CD4-positive, alpha-beta T cell treated with Interferon gamma for 1 hour (primary cell): ENCODE results near the gene GRK6.

Source experiments
- DNase-seq: peaks from one replicate; pipeline ENCODE4 v3.0.0-alpha.2; 2020

GRK6 gene

GRCh38 chr5:177427211-177427822, 841 bp downstream of the GRK6 start:
- no peak for DNase-seq

GRCh38 chr5:177427919-177428573, 1.6 kb downstream of the GRK6 start:
- peak; percentile 32 for DNase-seq

DNA sequence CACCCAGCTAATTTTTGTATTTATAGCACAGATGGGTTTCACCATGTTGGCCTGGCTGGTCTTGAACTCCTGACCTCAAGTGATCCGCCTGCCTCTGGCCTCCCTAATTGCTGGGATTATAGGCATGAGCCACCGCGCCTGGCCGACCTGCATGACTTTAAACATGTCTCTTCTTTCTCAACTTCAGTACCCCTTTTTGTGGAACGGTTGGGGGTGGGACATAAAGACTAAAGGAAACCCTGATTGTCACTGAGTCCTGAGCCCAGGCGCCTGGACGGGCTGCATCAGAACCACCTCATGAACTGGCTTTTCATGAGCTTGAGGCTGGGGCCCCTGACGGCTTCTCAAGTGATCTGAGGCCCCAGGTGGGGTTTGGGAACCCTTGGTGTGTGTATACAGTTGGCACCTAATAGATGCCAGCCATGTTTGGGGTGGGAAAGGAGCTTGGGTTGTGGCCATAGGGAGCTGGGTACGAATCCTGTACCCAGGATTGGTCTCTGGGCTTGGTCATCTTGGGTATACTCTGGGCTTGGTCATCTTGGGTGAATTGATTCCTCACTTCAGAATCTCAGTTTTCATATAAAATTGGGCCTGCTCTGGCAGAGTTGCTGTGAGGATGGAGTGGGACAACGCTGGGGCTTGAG, 2.2 kb downstream of the GRK6 start:
- DNase-seq, result no peak

- DNase-seq, result peak; percentile 90
Observed at GRCh38 chr5:177429248-177430040, 3.0 kb downstream of the GRK6 start.

DNA sequence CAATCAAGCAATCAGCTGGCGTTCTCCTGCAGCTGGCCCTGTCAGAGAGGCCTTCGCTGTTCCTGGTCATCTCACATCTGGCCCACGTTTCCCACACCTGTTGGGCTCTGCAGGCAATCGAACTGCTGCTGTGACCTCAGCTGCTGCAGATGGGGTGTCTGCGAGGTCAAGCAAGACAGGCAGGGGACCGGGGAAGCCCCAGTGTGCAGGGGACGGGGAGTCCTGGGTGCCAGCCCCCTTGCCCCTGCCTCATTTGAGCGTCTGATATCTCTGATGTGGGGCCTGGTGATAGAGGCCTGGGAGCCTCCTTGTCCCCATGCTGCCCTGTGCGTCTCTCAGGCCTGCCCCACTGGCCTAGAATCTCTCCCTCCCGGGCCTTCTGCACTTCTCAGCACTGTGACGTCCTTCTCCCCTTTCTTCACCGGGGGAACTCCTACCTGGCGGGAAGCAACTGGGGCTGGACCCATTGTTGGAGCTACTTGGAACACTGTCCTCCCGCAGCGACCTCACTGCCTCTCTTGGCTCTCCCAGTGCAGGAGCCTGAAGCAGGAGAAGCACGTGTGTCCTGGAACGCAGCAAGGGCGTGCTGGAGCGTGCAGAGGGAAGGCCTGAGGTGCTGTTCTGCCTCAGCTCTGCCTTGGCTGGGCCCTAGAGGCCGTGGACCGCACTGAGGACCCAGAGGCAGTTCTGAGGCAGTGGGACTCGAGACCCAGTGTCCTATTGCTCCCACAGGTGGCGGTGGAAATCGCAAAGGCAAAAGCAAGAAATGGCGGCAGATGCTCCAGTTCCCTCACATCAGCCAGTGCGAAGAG, 3.9 kb downstream of the GRK6 start:
- no peak for DNase-seq

- no peak for DNase-seq
Observed at GRCh38 chr5:177430972-177431316, 4.5 kb downstream of the GRK6 start.

- DNase-seq, result peak; percentile 85
Observed at GRCh38 chr5:177431317-177432142, 5.1 kb downstream of the GRK6 start.

GRCh38 chr5:177432143-177432838, 5.8 kb downstream of the GRK6 start:
- no peak for DNase-seq

- no peak for DNase-seq
Observed at GRCh38 chr5:177432839-177433657, 6.6 kb downstream of the GRK6 start.

DNA sequence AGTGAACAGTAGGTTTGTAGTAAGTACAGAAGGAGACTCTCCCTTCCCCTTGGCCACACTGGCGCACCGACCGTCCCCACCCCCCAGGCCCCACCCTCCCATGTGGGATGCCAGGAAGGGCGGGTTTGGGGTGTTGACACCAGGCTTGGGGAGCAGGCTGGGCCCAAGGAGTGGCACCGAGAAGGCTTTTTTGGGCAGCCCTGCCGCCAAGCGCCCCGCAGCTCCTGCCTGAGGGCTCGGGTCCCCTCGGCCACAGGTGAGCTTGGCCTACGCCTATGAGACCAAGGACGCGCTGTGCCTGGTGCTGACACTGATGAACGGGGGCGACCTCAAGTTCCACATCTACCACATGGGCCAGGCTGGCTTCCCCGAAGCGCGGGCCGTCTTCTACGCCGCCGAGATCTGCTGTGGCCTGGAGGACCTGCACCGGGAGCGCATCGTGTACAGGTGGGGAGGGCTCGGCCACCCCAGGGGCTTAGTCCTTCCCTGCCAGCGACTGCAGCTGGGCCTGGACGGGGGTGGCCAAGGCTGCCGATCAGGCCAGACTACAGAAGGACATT, 7.3 kb downstream of the GRK6 start:
- no peak for DNase-seq

GRCh38 chr5:177434437-177434836, 8.0 kb downstream of the GRK6 start:
- no peak for DNase-seq

- DNase-seq, result no peak
Observed at GRCh38 chr5:177434942-177435738, 8.7 kb downstream of the GRK6 start.

- DNase-seq, result no peak
Observed at GRCh38 chr5:177435847-177436536, 9.5 kb downstream of the GRK6 start.

- no peak for DNase-seq
Observed at GRCh38 chr5:177437623-177438022, 11.1 kb downstream of the GRK6 start.

- DNase-seq, result no peak
Observed at GRCh38 chr5:177438468-177438867, 12.0 kb downstream of the GRK6 start.

- DNase-seq, result no peak
Observed at GRCh38 chr5:177439518-177440053, 13.1 kb downstream of the GRK6 start.

- DNase-seq, result peak; percentile 42
Observed at GRCh38 chr5:177440211-177440989, 13.9 kb downstream of the GRK6 start.
